Transverse colon (tissue), 4 donors: ENCODE results near the gene REX1BD.

Experiments used
- CTCF ChIP-seq, 5 experiments: fragments of 200-600 bp in 3 of 5; fragments of 450-650 bp in 2 of 5; sonication (generic) in 3 of 5; IDR thresholded peaks; 1 replicate in 2 of 5; 2 replicates in 3 of 5; pipeline ENCODE4 v1.5.1; 2016 to 2017; ENCODE audit warnings: antibody characterized with exemption in 5 of 5, inconsistent platforms in 3 of 5, mild to moderate bottlenecking in 2 of 5, moderate library complexity in 1 of 5
- EP300 ChIP-seq: sonication (generic); formaldehyde crosslinking; IDR thresholded peaks from one replicate; pipeline ENCODE4 v1.6.1; 2017; ENCODE audit warnings: antibody characterized with exemption, low read depth
- POLR2A ChIP-seq: fragments of 450-650 bp; IDR thresholded peaks from one replicate; pipeline ENCODE4 v1.6.1; 2016; ENCODE audit warnings: antibody characterized with exemption, mild to moderate bottlenecking, moderate library complexity
- POLR2AphosphoS5 ChIP-seq, 3 donors: sonication (generic); formaldehyde crosslinking; IDR thresholded peaks; one replicate each; pipeline ENCODE4 v1.6.1; 2016; ENCODE audit warnings: antibody characterized with exemption in 3 of 3

GRCh38 chr19:18557411-18558201 lies 31.0 kb upstream of the REX1BD start, which contains the start of gene KXD1:
- TF ChIP-seq CTCF (IDR thresholded peaks at IDR 0.05) (no peak), POLR2A (peak; percentile 84), EP300 (peak; percentile 47), POLR2AphosphoS5 (IDR thresholded peaks at IDR 0.05) (peak; percentile 87 to 98 (median 95))
